ENCODE measurements around the gene CDK14.

Gene CDK14

DNA sequence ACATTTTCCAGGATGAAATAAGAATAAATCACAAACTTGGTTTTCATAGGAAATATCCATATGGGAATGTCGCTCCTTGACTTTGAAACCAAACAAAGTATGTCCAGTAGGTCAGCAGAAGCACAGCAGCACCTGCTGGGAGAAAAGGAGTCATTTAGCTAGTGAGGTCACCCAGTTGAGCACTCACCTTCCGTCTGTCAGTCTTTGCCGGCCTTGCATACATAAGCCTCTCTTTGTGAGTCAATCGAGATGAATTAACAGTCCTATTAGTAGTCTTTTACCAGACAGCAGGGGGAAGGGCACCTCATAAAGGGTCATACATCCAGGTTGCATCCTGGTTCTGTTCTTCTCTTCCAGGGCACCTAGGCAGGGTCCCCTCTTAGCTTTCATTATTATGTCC, 435.6 kb downstream of the CDK14 start:
- no peak for DNase-seq

GRCh38 chr7:91033574-91033973, 437.5 kb downstream of the CDK14 start:
- no peak for DNase-seq

- DNase-seq: peak in 1 of 2 experiments; percentile 19
Observed at GRCh38 chr7:91034459-91035368, 438.6 kb downstream of the CDK14 start.

GRCh38 chr7:91039033-91039432, 442.9 kb downstream of the CDK14 start:
- no peak for DNase-seq

- no peak for DNase-seq
Observed at GRCh38 chr7:91041141-91041540, 445.0 kb downstream of the CDK14 start.

GRCh38 chr7:91041901-91042484, 445.9 kb downstream of the CDK14 start:
- DNase-seq: no peak

GRCh38 chr7:91043186-91043585, 447.1 kb downstream of the CDK14 start:
- DNase-seq: no peak

DNA sequence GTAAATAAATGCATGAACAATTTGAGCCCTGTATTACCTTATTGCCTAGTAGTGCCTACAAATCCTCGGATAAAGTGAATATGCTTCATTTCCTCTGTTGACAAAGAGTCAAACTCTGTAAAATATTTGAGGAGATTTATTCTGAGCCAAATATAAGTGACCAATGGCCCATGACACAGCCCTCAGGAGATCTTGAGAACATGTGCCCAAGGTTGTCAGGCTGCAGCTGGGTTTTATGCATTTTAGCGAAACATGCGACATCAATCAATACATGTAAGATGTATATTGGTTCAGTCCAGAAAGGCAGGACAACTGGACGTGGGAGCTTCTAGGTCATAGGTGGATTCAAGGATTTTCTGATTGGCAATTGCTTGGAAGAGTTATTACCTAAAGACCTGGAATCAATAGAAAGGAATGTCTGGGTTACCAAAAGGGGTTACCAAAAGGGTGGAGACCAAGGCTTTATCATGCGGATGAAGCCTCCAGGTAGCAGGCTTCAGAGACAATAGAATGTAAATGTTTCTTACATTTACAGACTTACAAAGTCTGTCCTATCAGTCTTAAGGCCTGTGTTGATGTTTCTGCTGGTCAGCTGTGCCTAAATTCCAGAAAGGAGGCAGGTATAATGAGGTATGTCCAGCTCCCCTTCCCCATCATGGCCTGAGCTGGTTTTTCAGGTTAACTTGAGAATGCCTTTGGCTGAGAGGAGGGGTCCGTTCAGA, 448.0 kb downstream of the CDK14 start:
- DNase-seq: no peak

DNA sequence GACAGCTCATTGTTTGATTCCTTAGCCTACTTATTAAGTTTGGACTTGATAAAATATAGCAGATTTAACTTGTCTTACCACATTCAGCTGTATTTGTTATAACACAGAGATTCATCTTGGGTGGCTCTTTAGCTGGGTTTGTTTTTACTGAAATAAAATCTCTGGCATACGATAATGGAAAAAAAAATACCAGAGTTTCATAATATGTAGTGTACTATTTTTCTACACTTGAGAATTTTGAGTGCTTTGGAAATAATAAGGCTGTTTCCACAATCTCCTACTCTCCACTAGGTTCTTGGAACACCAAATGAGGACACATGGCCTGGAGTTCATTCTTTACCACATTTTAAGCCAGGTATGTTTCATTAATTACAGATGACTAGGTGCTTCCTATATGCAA, 449.5 kb downstream of the CDK14 start:
- no peak for DNase-seq

GRCh38 chr7:91046322-91047089, 450.4 kb downstream of the CDK14 start:
- DNase-seq: no peak

- no peak for DNase-seq
Observed at GRCh38 chr7:91047636-91048035, 451.5 kb downstream of the CDK14 start.

- DNase-seq: no peak
Observed at GRCh38 chr7:91050677-91051076, 454.6 kb downstream of the CDK14 start.

GRCh38 chr7:91051966-91052365, 455.8 kb downstream of the CDK14 start:
- no peak for DNase-seq

DNA sequence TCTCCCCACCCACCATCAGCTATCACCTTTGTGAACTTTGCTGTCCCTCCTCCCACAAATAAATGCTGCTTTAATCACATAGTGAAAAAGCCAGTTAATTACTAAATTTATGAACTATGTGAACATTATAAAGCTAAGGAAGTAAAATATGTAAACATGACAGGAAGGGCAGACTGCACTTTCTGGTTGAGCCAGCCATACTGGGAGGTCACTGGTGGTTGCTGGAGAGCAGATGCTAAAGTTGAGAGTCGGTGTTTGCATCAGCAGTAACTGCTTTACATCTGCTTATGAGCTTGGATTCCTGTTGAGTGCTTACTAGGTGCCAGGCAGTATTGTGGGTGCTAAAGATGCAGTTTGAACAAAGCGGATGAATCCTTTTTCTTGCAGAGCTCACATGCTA, 458.3 kb downstream of the CDK14 start:
- DNase-seq: no peak

- DNase-seq: no peak
Observed at GRCh38 chr7:91055219-91055618, 459.1 kb downstream of the CDK14 start.

GRCh38 chr7:91062713-91063112, 466.6 kb downstream of the CDK14 start:
- DNase-seq: no peak

- no peak for DNase-seq
Observed at GRCh38 chr7:91064052-91064451, 467.9 kb downstream of the CDK14 start.

GRCh38 chr7:91064938-91065337, 468.8 kb downstream of the CDK14 start:
- no peak for DNase-seq

DNA sequence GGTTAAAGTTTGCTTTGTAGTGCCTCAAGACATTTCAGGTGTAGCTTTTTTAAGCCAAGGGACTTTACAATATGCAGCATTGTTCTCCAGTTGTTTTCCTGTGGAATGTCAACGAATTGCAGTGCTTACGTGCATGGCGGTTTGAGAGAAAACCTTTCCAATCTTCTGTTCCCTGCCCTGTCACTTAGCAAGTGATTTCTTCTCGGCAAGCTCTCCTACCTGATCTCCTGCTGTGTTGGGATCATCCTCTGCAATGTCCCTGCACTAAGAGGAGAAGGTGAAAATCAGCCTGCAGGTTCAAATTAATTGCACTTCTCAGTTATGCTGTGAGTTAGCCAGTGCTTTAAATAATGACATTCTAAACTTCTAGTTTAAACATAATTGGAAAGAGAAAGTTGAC, 470.5 kb downstream of the CDK14 start:
- DNase-seq: no peak

- no peak for DNase-seq
Observed at GRCh38 chr7:91067242-91067641, 471.1 kb downstream of the CDK14 start.

GRCh38 chr7:91068136-91068795, 472.1 kb downstream of the CDK14 start:
- DNase-seq: no peak

DNA sequence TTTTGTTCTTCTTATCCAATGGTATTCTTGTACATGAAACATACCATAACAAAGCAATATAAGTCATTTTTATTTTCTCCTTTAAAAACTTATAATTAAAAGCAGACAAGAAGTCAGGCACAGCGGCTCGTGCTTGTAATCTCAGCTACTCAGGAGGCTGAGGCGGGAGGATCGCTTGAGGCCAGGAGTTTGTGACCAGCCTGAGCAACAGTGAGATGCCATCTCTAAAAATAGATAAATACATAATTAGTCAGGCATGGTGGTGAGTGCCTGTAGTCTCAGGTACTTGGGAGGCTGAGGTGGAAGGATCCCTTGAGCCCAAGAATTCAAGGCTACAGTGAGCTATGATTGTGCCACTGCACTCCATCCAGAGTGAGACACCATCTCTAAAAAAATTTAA, 473.0 kb downstream of the CDK14 start:
- no peak for DNase-seq

Data from activated T-cell treated with anti-CD3 and anti-CD28 coated beads, Interleukin-2, amount 50 U/mL, for 48 hours (primary cell).